ENCODE data around the gene PDHB.

DNA sequence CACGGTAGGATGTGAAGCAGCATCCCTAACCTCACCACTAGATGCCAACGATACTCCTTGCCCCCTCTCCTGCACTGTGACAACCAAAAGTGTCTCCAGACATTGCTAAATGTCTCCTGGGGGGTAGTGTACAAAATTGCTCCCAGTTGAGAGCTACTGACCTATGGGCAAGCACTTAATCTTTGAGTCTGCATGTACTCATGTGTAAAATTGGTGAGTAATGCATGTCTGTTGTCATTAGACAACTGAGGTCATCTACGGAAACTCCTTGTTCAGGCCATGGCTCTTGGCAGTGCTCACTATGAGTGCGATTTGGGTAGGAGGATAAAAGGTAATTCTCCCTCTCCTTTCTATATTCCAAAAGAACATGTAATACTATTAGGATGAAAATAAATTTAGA lies 29.2 kb downstream of the PDHB start:
- no peak for TF ChIP-seq FOXA1 (IDR thresholded peaks at IDR 0.05)
- no peak for TF ChIP-seq HDGF (IDR thresholded peaks at IDR 0.05; ENCODE audit: borderline replicate concordance)
- no peak for TF ChIP-seq FOXK2 (IDR thresholded peaks at IDR 0.05)
- TF ChIP-seq TARDBP (IDR thresholded peaks at IDR 0.05), result no peak
- no peak for TF ChIP-seq BHLHE40 (IDR thresholded peaks at IDR 0.05; ENCODE audit: borderline replicate concordance)
- TF ChIP-seq ELF4 (IDR thresholded peaks at IDR 0.05), result no peak
- TF ChIP-seq SUZ12 (IDR thresholded peaks at IDR 0.05), result no peak
- TF ChIP-seq ARNT (IDR thresholded peaks at IDR 0.05), result no peak
- no peak for TF ChIP-seq ZNF384 (IDR thresholded peaks at IDR 0.05)
- no peak for TF ChIP-seq NFRKB (IDR thresholded peaks at IDR 0.05)
- TF ChIP-seq SP1 (IDR thresholded peaks at IDR 0.05), result no peak
